PC-9 (cell line): Measurements from ENCODE around the gene RTEL1. TPM values are rescaled to one million over a fixed set of nuclear protein-coding genes. Genes with fewer than 3 reads are reported as not detected.

Experiments
- BruUV-seq: library from RNA; stranded (reverse); fragments of 400-500 nt; replicated peaks from 2 replicates; lab custom pipeline; 2021; lab: Mats Ljungman, UMichigan
- CTCF ChIA-PET: fragments of 300-600 bp; sonication (Branson Sonifier 250); formaldehyde crosslinking; loops from one replicate; lab custom pipeline; 2022; ENCODE audit warnings: antibody characterized with exemption; lab: Charles Lee
- POLR2A ChIA-PET: fragments of 300-600 bp; sonication (Branson Sonifier 250); formaldehyde crosslinking; loops from one replicate; lab custom pipeline; 2022; ENCODE audit warnings: antibody characterized with exemption; ENCODE audit not compliant: unreplicated experiment; lab: Charles Lee
- DNase-seq, 2 experiments: peaks; one replicate each; pipeline versions ENCODE4 v3.0.0 to v3.0.0-alpha.2; 2015 to 2022; ENCODE audit warnings: mixed read lengths in 1 of 2
- H2AFZ ChIP-seq: fragments of 200-600 bp; sonication (generic); 2 replicates; pipeline ENCODE4 v1.8.1; 2017; ENCODE audit warnings: antibody characterized with exemption
- H3F3A ChIP-seq: fragments of 200-600 bp; sonication (generic); 2 replicates; pipeline ENCODE4 v1.8.1; 2017; ENCODE audit warnings: antibody characterized with exemption, mild to moderate bottlenecking, low read depth; ENCODE audit not compliant: insufficient read depth
- H3K27ac ChIP-seq: fragments of 200-600 bp; sonication (generic); 2 replicates; pipeline ENCODE4 v1.6.1; 2016; ENCODE audit warnings: mixed run types
- H3K27me3 ChIP-seq: fragments of 200-600 bp; sonication (generic); 2 replicates; pipeline ENCODE4 v1.6.1; 2016; ENCODE audit warnings: low read depth, mixed run types; ENCODE audit not compliant: insufficient read depth
- H3K36me3 ChIP-seq: fragments of 200-600 bp; sonication (generic); 2 replicates; pipeline ENCODE4 v1.6.1; 2016; ENCODE audit warnings: low read depth, mixed run types
- H3K4me1 ChIP-seq: fragments of 200-600 bp; sonication (generic); replicated peaks from 2 replicates; pipeline ENCODE4 v1.6.1; 2016; ENCODE audit warnings: mixed run types; ENCODE audit not compliant: insufficient read depth
- H3K4me2 ChIP-seq: fragments of 200-600 bp; sonication (generic); 2 replicates; pipeline ENCODE4 v1.6.1; 2017; ENCODE audit warnings: mixed run types
- H3K4me3 ChIP-seq: fragments of 200-600 bp; sonication (generic); 2 replicates; pipeline ENCODE4 v1.6.1; 2016; ENCODE audit warnings: mixed run types
- H3K79me2 ChIP-seq: fragments of 200-600 bp; sonication (generic); 2 replicates; pipeline ENCODE4 v1.6.1; 2017; ENCODE audit warnings: low read depth, mixed run types
- H3K9me2 ChIP-seq: fragments of 200-600 bp; sonication (generic); 2 replicates; pipeline ENCODE4 v1.8.1; 2017; ENCODE audit warnings: mild to moderate bottlenecking; ENCODE audit not compliant: insufficient read depth
- H3K9me3 ChIP-seq: fragments of 200-600 bp; sonication (generic); 2 replicates; pipeline ENCODE4 v1.8.1; 2016; ENCODE audit warnings: low read depth; ENCODE audit not compliant: insufficient read depth
- H4K20me1 ChIP-seq: fragments of 200-600 bp; sonication (generic); 2 replicates; pipeline ENCODE4 v1.8.1; 2017; ENCODE audit not compliant: insufficient read depth
- EZH2 ChIP-seq: fragments of 200-600 bp; sonication (generic); IDR thresholded peaks from 2 replicates; pipeline ENCODE4 v1.8.0; 2017; ENCODE audit warnings: antibody characterized with exemption, low read depth
- intact Hi-C: fragments of 100-400 bp; cut with micrococcal nuclease; formaldehyde crosslinking; loops from one replicate; pipeline ENCODE4 v1.10.0; 2022; ENCODE audit not compliant: unreplicated experiment
- total RNA-seq: library from RNA; stranded (reverse); gene quantifications from 2 replicates; pipeline ENCODE4 v1.2.3, GENCODE V29; 2021
- TF ChIP-seq, protein P1 (sequence below): fragments of 200-600 bp; sonication (generic); conservative IDR thresholded peaks from 2 replicates; pipeline ENCODE4 v1.6.1; 2017; ENCODE audit warnings: mixed run types, antibody characterized with exemption, mild to moderate bottlenecking, moderate library complexity

The RTEL1 gene
- total RNA-seq, 1 experiment from 2014 or later = 36.0 TPM

DNA sequence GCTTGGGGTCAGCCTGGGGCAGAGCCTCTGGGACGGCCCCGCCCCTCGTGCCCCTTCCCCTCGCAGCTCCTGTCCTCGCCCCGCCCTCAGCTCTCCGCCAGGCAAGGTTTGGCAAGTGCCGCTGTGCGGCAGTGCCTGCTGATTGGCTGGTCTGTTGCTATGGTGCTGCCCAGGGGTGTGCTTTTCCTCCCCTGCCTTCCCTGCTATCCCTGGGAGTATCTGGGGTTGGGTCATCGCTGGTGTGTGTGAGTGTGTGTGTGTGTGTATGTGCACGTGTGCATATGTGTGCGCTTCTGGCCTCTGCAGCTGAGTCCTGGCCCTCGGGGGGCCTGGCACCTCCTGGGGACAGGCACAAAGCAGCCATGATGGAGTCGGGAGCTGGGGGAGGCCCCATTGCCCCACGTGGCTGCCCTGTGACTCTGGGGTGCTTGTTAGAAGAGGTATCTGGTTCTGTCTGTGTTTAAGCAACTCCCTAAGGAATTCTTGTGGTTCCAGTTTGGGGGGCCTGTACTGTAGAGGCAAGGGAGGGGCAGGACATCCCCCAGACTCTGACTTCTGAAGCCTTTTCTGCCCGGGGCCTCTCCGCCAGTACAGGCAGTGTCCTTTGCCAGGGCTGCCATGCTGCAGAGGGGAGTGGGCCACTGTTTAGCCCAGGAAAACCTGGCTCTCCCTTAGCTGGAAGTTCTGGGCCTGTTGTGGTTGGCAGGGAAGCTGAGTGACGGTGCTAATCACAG, 6.9 kb downstream of the RTEL1 start:
- Histone ChIP-seq H4K20me1 (no peaks in the 10 kb centered on the region), H2AFZ (no peak overlapping the region), H3K9me3 (no peaks in the 10 kb centered on the region), H3K27me3 (no peaks in the 10 kb centered on the region), H3K27ac (no peak overlapping the region), H3F3A (no peaks in the 10 kb centered on the region), H3K9me2 (no peaks in the 10 kb centered on the region), H3K79me2 (peaks cover 10% of the 10 kb centered on the region), H3K4me2 (no peak overlapping the region), H3K4me1 (no peaks in the 10 kb centered on the region), H3K36me3 (peaks cover 20% of the 10 kb centered on the region), H3K4me3 (no peak overlapping the region)
- BruUV-seq = no TSS peak
- TF ChIP-seq EZH2 = no peak
- TF ChIP-seq, protein P1, sequence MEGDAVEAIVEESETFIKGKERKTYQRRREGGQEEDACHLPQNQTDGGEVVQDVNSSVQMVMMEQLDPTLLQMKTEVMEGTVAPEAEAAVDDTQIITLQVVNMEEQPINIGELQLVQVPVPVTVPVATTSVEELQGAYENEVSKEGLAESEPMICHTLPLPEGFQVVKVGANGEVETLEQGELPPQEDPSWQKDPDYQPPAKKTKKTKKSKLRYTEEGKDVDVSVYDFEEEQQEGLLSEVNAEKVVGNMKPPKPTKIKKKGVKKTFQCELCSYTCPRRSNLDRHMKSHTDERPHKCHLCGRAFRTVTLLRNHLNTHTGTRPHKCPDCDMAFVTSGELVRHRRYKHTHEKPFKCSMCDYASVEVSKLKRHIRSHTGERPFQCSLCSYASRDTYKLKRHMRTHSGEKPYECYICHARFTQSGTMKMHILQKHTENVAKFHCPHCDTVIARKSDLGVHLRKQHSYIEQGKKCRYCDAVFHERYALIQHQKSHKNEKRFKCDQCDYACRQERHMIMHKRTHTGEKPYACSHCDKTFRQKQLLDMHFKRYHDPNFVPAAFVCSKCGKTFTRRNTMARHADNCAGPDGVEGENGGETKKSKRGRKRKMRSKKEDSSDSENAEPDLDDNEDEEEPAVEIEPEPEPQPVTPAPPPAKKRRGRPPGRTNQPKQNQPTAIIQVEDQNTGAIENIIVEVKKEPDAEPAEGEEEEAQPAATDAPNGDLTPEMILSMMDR = no peak
- ChIA-PET POLR2A (no interaction called here), CTCF (no interaction called here)
- intact Hi-C loops = no loop called here
- no peak for DNase-seq

DNA sequence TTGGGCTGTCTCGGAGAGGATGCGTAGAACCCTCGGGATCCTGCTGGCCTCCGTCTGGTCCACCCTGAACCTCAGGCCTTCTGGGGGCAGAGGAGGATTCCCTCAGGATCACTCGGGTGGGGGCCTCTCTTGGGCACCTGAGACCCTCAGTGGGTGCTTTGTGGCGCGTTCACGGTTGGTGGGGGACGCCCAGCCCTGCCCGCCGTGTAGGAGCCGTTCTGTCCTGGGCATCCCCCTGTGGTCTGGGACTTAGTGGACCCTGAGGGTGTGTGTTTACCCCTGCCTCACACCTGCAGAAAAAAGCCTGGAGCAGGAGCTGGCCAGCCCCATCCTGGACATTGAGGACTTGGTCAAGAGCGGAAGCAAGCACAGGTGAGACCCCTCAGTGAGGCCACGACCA, 7.6 kb downstream of the RTEL1 start:
- Histone ChIP-seq H3K27me3 (no peaks in the 10 kb centered on the region), H3K4me1 (no peaks in the 10 kb centered on the region), H3K79me2 (0 out of 2 replicates have a peak, but pooled peaks cover 4% of the 10 kb centered on the region), H2AFZ (no peak overlapping the region), H3K9me2 (no peaks in the 10 kb centered on the region), H3K4me2 (no peak overlapping the region), H3K4me3 (no peak overlapping the region), H3F3A (no peaks in the 10 kb centered on the region), H3K27ac (no peak overlapping the region), H4K20me1 (no peaks in the 10 kb centered on the region), H3K9me3 (no peaks in the 10 kb centered on the region), H3K36me3 (peaks cover 20% of the 10 kb centered on the region)
- TF ChIP-seq, protein P1 = no peak
- TF ChIP-seq EZH2 = no peak
- ChIA-PET CTCF (no interaction called here), POLR2A (no interaction called here)
- intact Hi-C loops = no loop called here
- no peak for DNase-seq
- no TSS peak for BruUV-seq

DNA sequence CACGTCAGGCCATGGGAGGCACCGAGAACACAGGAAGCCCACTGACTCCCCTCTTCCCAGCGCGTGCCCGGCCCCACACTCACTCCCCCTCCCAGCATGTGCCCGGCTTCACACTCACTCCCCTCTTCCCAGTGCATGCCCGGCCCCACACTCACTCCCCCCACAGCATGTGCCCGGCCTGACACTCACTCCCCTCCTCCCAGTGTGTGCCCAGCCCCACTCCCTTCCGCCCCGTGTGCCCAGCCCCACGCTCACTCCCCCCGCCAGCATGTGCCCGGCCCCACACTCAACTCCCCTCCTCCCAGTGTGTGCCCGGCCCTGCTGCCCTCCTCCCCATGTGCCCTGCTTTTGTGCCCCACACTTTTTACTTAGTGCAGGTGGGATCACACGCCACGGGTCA, 9.7 kb downstream of the RTEL1 start:
- Histone ChIP-seq H3F3A (no peaks in the 10 kb centered on the region), H3K4me3 (no peak overlapping the region), H3K4me2 (no peak overlapping the region), H3K9me3 (no peaks in the 10 kb centered on the region), H3K79me2 (no peaks in the 10 kb centered on the region), H3K4me1 (no peaks in the 10 kb centered on the region), H2AFZ (no peak overlapping the region), H3K27me3 (no peaks in the 10 kb centered on the region), H3K27ac (no peak overlapping the region), H3K9me2 (no peaks in the 10 kb centered on the region), H3K36me3 (peaks cover 12% of the 10 kb centered on the region; the same call in 1 of the 2 replicates), H4K20me1 (no peaks in the 10 kb centered on the region)
- no peak for DNase-seq
- TF ChIP-seq EZH2 = no peak
- TF ChIP-seq, protein P1 = no peak
- intact Hi-C loops = no loop called here
- ChIA-PET POLR2A (no interaction called here), CTCF (no interaction called here)
- no TSS peak for BruUV-seq
